A549 (cell line): Measurements from ENCODE around the gene HOXB9. TPM values are rescaled to one million over a fixed set of nuclear protein-coding genes. Genes with fewer than 3 reads are reported as not detected.

ENCODE experiments used
- ATAC-seq, 2 experiments: fragments of 200-7000 bp in 1 of 2; fragments of >200 bp in 1 of 2; cut with Nextera tagmentation in 1 of 2; cut with Tn5 transposase in 1 of 2; 3 replicates each; pipeline versions ENCODE4 v1.8.0 to v1.9.1; 2018 to 2020; ENCODE audit warnings: mild to moderate bottlenecking in 1 of 2, moderate library complexity in 1 of 2
- CTCF ChIA-PET: fragments of 300-600 bp; sonication (Branson Sonifier 250); formaldehyde crosslinking; extraction: SDS; loops from one replicate; lab custom pipeline; 2021; ENCODE audit warnings: antibody characterized with exemption, inconsistent platforms; lab: Yijun Ruan, JAX
- POLR2A ChIA-PET: fragments of 350-600 bp; formaldehyde crosslinking; extraction: SDS; loops from one replicate; lab custom pipeline; 2021; ENCODE audit warnings: antibody characterized with exemption, inconsistent platforms; lab: Yijun Ruan, JAX
- DNase-seq, 2 experiments: peaks; one replicate each; pipeline versions ENCODE4 v3.0.0 to v3.0.0-alpha.2; 2011 to 2016; ENCODE audit warnings: low read depth in 1 of 2, low spot score in 1 of 2
- FAIRE-seq: peaks from 2 replicates; lab custom pipeline; 2011; peaks lifted over from hg19 to GRCh38; lab: Jason Lieb, UNC
- H3K27ac ChIP-seq, 2 experiments: fragments of >200 bp; sonication (Bioruptor Twin); formaldehyde crosslinking; 3 replicates each; pipeline ENCODE4 v1.5.1; 2016 to 2017
- H3K4me1 ChIP-seq: fragments of >200 bp; sonication (Bioruptor Twin); formaldehyde crosslinking; 3 replicates; pipeline ENCODE4 v1.6.1; 2016
- H3K4me2 ChIP-seq: fragments of >200 bp; sonication (Bioruptor Twin); formaldehyde crosslinking; 3 replicates; pipeline ENCODE4 v1.6.1; 2016
- H3K4me3 ChIP-seq: fragments of >200 bp; sonication (Bioruptor Twin); formaldehyde crosslinking; 3 replicates; pipeline ENCODE4 v1.5.1; 2016
- H3K9me3 ChIP-seq: fragments of >200 bp; sonication (Bioruptor Twin); formaldehyde crosslinking; 3 replicates; pipeline ENCODE4 v1.6.1; 2016
- CEBPB ChIP-seq, 2 experiments: fragments of >200 bp in 1 of 2; sonication (Bioruptor Twin) in 1 of 2; formaldehyde crosslinking in 1 of 2; IDR thresholded peaks; 2 replicates each; pipeline ENCODE4 v1.6.1; 2012 to 2016
- CHD4 ChIP-seq: fragments of 200-600 bp; sonication (generic); IDR thresholded peaks from 2 replicates; pipeline ENCODE4 v1.6.1; 2016; ENCODE audit warnings: antibody characterized with exemption, mild to moderate bottlenecking, borderline replicate concordance
- EHF ChIP-seq: fragments of 250-450 bp; sonication (Bioruptor Pico); IDR thresholded peaks from 2 replicates; pipeline ENCODE4 v1.5.0; 2020; ENCODE audit warnings: mild to moderate bottlenecking
- EHMT2 ChIP-seq: fragments of 200-600 bp; sonication (generic); IDR thresholded peaks from 2 replicates; pipeline ENCODE4 v1.6.1; 2016; ENCODE audit warnings: antibody characterized with exemption, low read depth, mild to moderate bottlenecking, moderate library complexity
- ELK1 ChIP-seq: fragments of 150-350 bp; IDR thresholded peaks from 2 replicates; pipeline ENCODE4 v1.6.1; 2014; ENCODE audit warnings: low read depth, mild to moderate bottlenecking, low read length
- EP300 ChIP-seq, 2 experiments: fragments of >200 bp; sonication (Bioruptor Twin); formaldehyde crosslinking; IDR thresholded peaks; 2 replicates in 1 of 2; 3 replicates in 1 of 2; pipeline ENCODE4 v1.6.1; 2016 to 2017
- FOSB ChIP-seq: fragments of 250-450 bp; sonication (Bioruptor Pico); IDR thresholded peaks from 2 replicates; pipeline ENCODE4 v1.5.0; 2020; ENCODE audit warnings: mild to moderate bottlenecking, moderate library complexity
- FOXS1 ChIP-seq: fragments of 250-450 bp; sonication (Bioruptor Pico); IDR thresholded peaks from 2 replicates; pipeline ENCODE4 v1.5.0; 2020; ENCODE audit warnings: mild to moderate bottlenecking, moderate library complexity
- GATA3 ChIP-seq: IDR thresholded peaks from 2 replicates; pipeline ENCODE4 v1.6.1; 2012; ENCODE audit warnings: borderline replicate concordance
- HDAC2 ChIP-seq: fragments of 200-600 bp; sonication (generic); IDR thresholded peaks from 2 replicates; pipeline ENCODE4 v1.6.1; 2016
- HMGXB4 ChIP-seq: fragments of 250-450 bp; sonication (Bioruptor Pico); IDR thresholded peaks from 2 replicates; pipeline ENCODE4 v1.5.0; 2021; ENCODE audit warnings: mild to moderate bottlenecking, moderate library complexity, borderline replicate concordance
- HOXB5 ChIP-seq: fragments of 250-450 bp; sonication (Bioruptor Pico); IDR thresholded peaks from 2 replicates; pipeline ENCODE4 v1.5.0; 2020; ENCODE audit warnings: mild to moderate bottlenecking, moderate library complexity
- PBX3 ChIP-seq: IDR thresholded peaks from 2 replicates; pipeline ENCODE4 v1.6.1; 2012
- POLR2AphosphoS2 ChIP-seq: conservative IDR thresholded peaks from 2 replicates; pipeline ENCODE4 v1.6.1; 2012; ENCODE audit warnings: low read length, improper control_type of control experiment, inconsistent platforms
- RAD21 ChIP-seq, 2 experiments: fragments of >200 bp in 1 of 2; sonication (Bioruptor Twin) in 1 of 2; formaldehyde crosslinking in 1 of 2; IDR thresholded peaks in 1 of 2; conservative IDR thresholded peaks in 1 of 2; 2 replicates in 1 of 2; 3 replicates in 1 of 2; pipeline ENCODE4 v1.6.1; 2012 to 2018; ENCODE audit warnings: inconsistent platforms in 1 of 2
- RARB ChIP-seq: fragments of 250-450 bp; sonication (Bioruptor Pico); IDR thresholded peaks from 2 replicates; pipeline ENCODE4 v1.8.0; 2021; ENCODE audit warnings: mild to moderate bottlenecking, moderate library complexity
- RFX5 ChIP-seq: fragments of 450-650 bp; IDR thresholded peaks from 2 replicates; pipeline ENCODE4 v1.7.1; 2014; ENCODE audit warnings: antibody characterized with exemption, mild to moderate bottlenecking, moderate library complexity
- SMC3 ChIP-seq: fragments of >200 bp; sonication (Bioruptor Twin); formaldehyde crosslinking; IDR thresholded peaks from 3 replicates; pipeline ENCODE4 v1.6.1; 2018; ENCODE audit warnings: inconsistent platforms
- TFCP2L1 ChIP-seq: fragments of 250-450 bp; sonication (Bioruptor Pico); IDR thresholded peaks from 2 replicates; pipeline ENCODE4 v1.5.0; 2021; ENCODE audit warnings: mild to moderate bottlenecking
- WGBS: methylation state at CpG from one replicate; pipeline ENCODE4 v1.1.6; 2017; ENCODE audit errors: missing lambda C conversion rate; 5-methylcytosine and 5-hydroxymethylcytosine counted together
- polyA plus RNA-seq, 4 experiments: library from polyadenylated mRNA; depleted of rRNA in 3 of 4; stranded (reverse); fragments of >200 nt; fragmentation: RNase III in 1 of 4; extraction: RNeasy Plus Mini Kit Qiagen cat#74134 plus additional on column Dnase treatment in 1 of 4; gene quantifications; 2 replicates in 3 of 4; 3 replicates in 1 of 4; pipeline ENCODE4 v1.2.3, GENCODE V29; 2011 to 2017
- TF ChIP-seq, protein P1 (sequence below): fragments of >200 bp; sonication (Bioruptor Twin); formaldehyde crosslinking; IDR thresholded peaks from 3 replicates; pipeline ENCODE4 v1.6.1; 2016

The HOXB9 gene
- polyA plus RNA-seq, 2 of the 4 experiments (the other 2 are of a cell fraction): 5.6 to 24.6 TPM

DNA sequence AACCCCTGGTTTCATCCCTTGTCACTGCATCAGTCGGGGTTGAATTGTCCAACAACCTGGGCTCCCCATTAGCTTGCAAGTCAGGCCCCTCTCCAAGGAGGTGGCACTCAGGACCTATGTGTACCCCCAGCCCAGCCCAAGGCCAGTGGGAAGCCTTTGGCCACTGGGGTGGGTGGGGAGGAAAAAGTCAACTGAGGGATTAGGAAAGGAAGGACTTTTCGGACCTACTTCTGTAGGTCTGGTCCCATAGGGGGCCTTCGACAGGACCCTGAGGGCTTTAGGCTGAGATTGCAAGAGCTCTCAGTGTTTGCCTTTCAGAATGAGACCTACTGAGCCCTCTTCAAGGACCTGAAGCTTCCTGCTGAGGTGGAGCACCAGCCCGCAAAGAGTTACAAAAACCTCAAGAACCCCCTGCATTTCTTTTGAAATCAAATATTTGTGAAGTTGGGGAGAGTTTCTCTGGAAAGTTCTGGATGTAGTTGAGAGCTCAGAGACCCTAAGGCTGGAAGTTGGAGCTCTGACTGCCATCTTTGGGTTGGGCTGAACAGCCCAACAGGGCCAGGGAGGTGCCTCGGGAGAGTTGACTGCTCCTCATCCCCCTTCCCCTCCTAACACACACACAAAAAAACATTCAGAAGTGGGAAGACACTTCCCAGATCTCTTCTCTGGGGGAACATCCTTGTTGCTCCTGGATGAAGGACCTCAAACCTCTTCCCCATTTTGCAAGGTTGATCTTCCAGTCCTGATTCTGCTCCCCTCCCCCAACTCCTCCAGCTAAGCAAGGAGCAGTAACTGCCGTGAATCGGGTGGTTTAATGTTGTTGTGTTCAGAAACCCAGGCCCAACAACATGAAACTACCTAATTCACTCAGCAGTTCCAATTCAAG is 5.8 kb upstream of the HOXB9 start:
- H3K9me3 ChIP-seq: no peaks in the 10 kb centered on the region
- ATAC-seq (no peak), DNase-seq (no peak), FAIRE-seq (no peak)
- H3K4me3 ChIP-seq: no peak overlapping the region
- TF ChIP-seq POLR2AphosphoS2 (no peak), RARB (CRISPR knock-in tag) (no peak), HMGXB4 (CRISPR knock-in tag) (no peak), FOXS1 (CRISPR knock-in tag) (no peak), PBX3 (no peak), SMC3 (no peak), HOXB5 (CRISPR knock-in tag) (no peak), EHMT2 (no peak), EHF (CRISPR knock-in tag) (no peak), TFCP2L1 (no peak), CEBPB (IDR thresholded peaks at IDR 0.05) (no peak), HDAC2 (no peak), GATA3 (no peak), RAD21 (conservative IDR thresholded peaks at IDR 0.05 in 1 of 2, IDR thresholded peaks at IDR 0.05 in 1 of 2) (no peak), RFX5 (no peak), ELK1 (no peak), EP300 (IDR thresholded peaks at IDR 0.05) (no peak), FOSB (CRISPR knock-in tag) (no peak), CHD4 (no peak)
- TF ChIP-seq, protein P1, sequence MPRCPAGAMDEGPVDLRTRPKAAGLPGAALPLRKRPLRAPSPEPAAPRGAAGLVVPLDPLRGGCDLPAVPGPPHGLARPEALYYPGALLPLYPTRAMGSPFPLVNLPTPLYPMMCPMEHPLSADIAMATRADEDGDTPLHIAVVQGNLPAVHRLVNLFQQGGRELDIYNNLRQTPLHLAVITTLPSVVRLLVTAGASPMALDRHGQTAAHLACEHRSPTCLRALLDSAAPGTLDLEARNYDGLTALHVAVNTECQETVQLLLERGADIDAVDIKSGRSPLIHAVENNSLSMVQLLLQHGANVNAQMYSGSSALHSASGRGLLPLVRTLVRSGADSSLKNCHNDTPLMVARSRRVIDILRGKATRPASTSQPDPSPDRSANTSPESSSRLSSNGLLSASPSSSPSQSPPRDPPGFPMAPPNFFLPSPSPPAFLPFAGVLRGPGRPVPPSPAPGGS: no peak
- H3K4me2 ChIP-seq: no peak overlapping the region
- CTCF ChIA-PET: interaction anchor here (1.0 to 2.3 kb wide), 11 partner anchors 9 to 247 kb away, joined by 3 to 19 read pairs (median 4); no protein-coding TSS in a partner anchor
- peaks cover 23% of the 10 kb centered on the region for H3K4me1 ChIP-seq
- WGBS: 91% methylated on average over 7 of the region's 7 CpGs
- no peak overlapping the region for H3K27ac ChIP-seq
- POLR2A ChIA-PET: no interaction called here
